ENCODE data around the gene CBFA2T2. TPM values are rescaled to one million over a fixed set of nuclear protein-coding genes. Genes with fewer than 3 reads are reported as not detected.

The CBFA2T2 gene
- total and polyA plus RNA-seq, 2 experiments from 2014 or later = 29.2 to 33.1 TPM

DNA sequence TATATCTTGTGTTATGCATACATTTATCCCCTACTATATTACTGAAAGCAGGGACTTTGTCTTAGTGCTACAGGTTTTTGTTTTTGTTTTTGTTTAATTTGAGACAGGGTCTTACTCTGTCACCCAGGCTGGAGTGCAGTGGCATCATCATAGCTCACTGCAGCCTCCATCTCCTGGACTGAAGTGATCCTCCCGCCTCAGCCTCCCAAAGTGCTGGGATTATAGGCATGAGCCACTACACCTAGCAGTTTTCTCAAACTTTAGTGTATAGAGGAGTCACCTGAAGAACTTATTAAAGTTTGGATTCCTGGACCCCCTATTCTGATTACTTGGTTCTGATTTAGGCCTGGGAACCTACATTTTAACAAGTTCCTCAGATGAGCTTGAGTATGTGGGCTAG, 51.9 kb downstream of the CBFA2T2 start:
- H3K27ac ChIP-seq = no peak overlapping the region
- no peak overlapping the region for H3K4me2 ChIP-seq
- peaks cover 33% of the 10 kb centered on the region for H3K4me1 ChIP-seq (ENCODE audit: insufficient read depth)
- no peak for DNase-seq (ENCODE audit: low spot score)
- no peaks in the 10 kb centered on the region for H3K9me2 ChIP-seq (replicated peaks; ENCODE audit: insufficient read depth)
- peaks cover 8% of the 10 kb centered on the region for H4K20me1 ChIP-seq (ENCODE audit: insufficient read depth, poor library complexity, severe bottlenecking)
- no peaks in the 10 kb centered on the region for H3K9me3 ChIP-seq (ENCODE audit: low read depth)
- no peaks in the 10 kb centered on the region for H3K27me3 ChIP-seq
- H3K79me2 ChIP-seq = peaks cover 90% of the 10 kb centered on the region
- WGBS (ENCODE audit: low lambda C conversion rate, missing lambda C conversion rate) = 94% methylated on average over 1 of the region's 1 CpG
- H3K4me3 ChIP-seq = no peak overlapping the region
- TF ChIP-seq, protein P1, sequence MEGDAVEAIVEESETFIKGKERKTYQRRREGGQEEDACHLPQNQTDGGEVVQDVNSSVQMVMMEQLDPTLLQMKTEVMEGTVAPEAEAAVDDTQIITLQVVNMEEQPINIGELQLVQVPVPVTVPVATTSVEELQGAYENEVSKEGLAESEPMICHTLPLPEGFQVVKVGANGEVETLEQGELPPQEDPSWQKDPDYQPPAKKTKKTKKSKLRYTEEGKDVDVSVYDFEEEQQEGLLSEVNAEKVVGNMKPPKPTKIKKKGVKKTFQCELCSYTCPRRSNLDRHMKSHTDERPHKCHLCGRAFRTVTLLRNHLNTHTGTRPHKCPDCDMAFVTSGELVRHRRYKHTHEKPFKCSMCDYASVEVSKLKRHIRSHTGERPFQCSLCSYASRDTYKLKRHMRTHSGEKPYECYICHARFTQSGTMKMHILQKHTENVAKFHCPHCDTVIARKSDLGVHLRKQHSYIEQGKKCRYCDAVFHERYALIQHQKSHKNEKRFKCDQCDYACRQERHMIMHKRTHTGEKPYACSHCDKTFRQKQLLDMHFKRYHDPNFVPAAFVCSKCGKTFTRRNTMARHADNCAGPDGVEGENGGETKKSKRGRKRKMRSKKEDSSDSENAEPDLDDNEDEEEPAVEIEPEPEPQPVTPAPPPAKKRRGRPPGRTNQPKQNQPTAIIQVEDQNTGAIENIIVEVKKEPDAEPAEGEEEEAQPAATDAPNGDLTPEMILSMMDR (IDR thresholded peaks at IDR 0.05; ENCODE audit: poor library complexity) = no peak
- TF ChIP-seq EZH2 (IDR thresholded peaks at IDR 0.05; ENCODE audit: borderline replicate concordance) = no peak
- TF ChIP-seq EZH2phosphoT487 (IDR thresholded peaks at IDR 0.05; ENCODE audit: low read depth, severe bottlenecking, unreplicated experiment) = no peak
- no peaks in the 10 kb centered on the region for H3K36me3 ChIP-seq (replicated peaks; ENCODE audit: insufficient read depth, low read depth)
- no peak overlapping the region for H2AFZ ChIP-seq

DNA sequence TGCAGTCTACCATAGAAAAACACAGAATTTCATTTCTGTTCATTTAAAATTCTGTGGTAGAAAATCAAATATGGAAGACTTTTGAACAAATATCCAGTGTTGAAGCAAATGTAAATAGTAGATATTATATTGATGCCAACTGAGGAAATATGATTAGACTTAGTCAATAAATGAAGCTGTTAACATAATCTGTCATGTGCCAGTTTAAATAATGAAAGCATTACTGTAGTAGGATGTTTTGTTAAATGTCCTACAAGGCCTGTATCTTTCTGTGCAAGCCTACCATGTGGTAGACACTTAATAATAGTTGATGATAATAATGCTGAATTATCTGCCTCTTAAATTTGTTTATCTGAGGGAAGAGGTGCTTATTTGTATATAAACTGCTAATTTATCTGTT, 55.9 kb downstream of the CBFA2T2 start:
- Histone ChIP-seq H4K20me1 (ENCODE audit: insufficient read depth, poor library complexity, severe bottlenecking) (peaks cover 8% of the 10 kb centered on the region), H3K4me2 (no peak overlapping the region), H3K9me3 (ENCODE audit: low read depth) (no peaks in the 10 kb centered on the region), H3K4me1 (ENCODE audit: insufficient read depth) (peaks cover 5% of the 10 kb centered on the region), H3K9me2 (replicated peaks; ENCODE audit: insufficient read depth) (no peaks in the 10 kb centered on the region), H3K36me3 (replicated peaks; ENCODE audit: insufficient read depth, low read depth) (no peaks in the 10 kb centered on the region), H3K4me3 (no peak overlapping the region), H3K27me3 (no peaks in the 10 kb centered on the region), H3K79me2 (peaks cover 98% of the 10 kb centered on the region), H3K27ac (no peak overlapping the region), H2AFZ (no peak overlapping the region)
- TF ChIP-seq, protein P1 (IDR thresholded peaks at IDR 0.05; ENCODE audit: poor library complexity) = no peak
- TF ChIP-seq EZH2phosphoT487 (IDR thresholded peaks at IDR 0.05; ENCODE audit: low read depth, severe bottlenecking, unreplicated experiment) = no peak
- TF ChIP-seq EZH2 (IDR thresholded peaks at IDR 0.05; ENCODE audit: borderline replicate concordance) = no peak
- no peak for DNase-seq (ENCODE audit: low spot score)

GRCh38 chr20:33549229-33549999, 59.5 kb downstream of the CBFA2T2 start:
- Histone ChIP-seq H3K4me1 (ENCODE audit: insufficient read depth) (peaks cover 12% of the 10 kb centered on the region), H2AFZ (no peak overlapping the region), H3K36me3 (replicated peaks; ENCODE audit: insufficient read depth, low read depth) (no peaks in the 10 kb centered on the region), H3K4me3 (no peak overlapping the region), H3K27ac (no peak overlapping the region), H3K79me2 (peaks cover 86% of the 10 kb centered on the region), H3K4me2 (no peak overlapping the region), H3K9me3 (ENCODE audit: low read depth) (no peaks in the 10 kb centered on the region), H3K9me2 (replicated peaks; ENCODE audit: insufficient read depth) (no peaks in the 10 kb centered on the region), H4K20me1 (ENCODE audit: insufficient read depth, poor library complexity, severe bottlenecking) (peaks cover 3% of the 10 kb centered on the region), H3K27me3 (no peaks in the 10 kb centered on the region)
- 96% methylated on average over 2 of the region's 2 CpGs for WGBS (ENCODE audit: low lambda C conversion rate, missing lambda C conversion rate)
- no peak for DNase-seq (ENCODE audit: low spot score)
- TF ChIP-seq EZH2phosphoT487 (IDR thresholded peaks at IDR 0.05; ENCODE audit: low read depth, severe bottlenecking, unreplicated experiment) = no peak
- TF ChIP-seq, protein P1 (IDR thresholded peaks at IDR 0.05; ENCODE audit: poor library complexity) = no peak
- no peak for TF ChIP-seq EZH2 (IDR thresholded peaks at IDR 0.05; ENCODE audit: borderline replicate concordance)

Measured in hepatocyte (in vitro differentiated cells).